GM19099 (cell line): ENCODE data around the gene OBI1.

Experiments used
- POLR2A ChIP-seq: IDR thresholded peaks from 3 replicates; pipeline ENCODE4 v1.6.1; 2011; ENCODE audit warnings: low read depth; ENCODE audit not compliant: insufficient read length; ENCODE audit errors: extremely low read depth

The OBI1 gene, protein sequence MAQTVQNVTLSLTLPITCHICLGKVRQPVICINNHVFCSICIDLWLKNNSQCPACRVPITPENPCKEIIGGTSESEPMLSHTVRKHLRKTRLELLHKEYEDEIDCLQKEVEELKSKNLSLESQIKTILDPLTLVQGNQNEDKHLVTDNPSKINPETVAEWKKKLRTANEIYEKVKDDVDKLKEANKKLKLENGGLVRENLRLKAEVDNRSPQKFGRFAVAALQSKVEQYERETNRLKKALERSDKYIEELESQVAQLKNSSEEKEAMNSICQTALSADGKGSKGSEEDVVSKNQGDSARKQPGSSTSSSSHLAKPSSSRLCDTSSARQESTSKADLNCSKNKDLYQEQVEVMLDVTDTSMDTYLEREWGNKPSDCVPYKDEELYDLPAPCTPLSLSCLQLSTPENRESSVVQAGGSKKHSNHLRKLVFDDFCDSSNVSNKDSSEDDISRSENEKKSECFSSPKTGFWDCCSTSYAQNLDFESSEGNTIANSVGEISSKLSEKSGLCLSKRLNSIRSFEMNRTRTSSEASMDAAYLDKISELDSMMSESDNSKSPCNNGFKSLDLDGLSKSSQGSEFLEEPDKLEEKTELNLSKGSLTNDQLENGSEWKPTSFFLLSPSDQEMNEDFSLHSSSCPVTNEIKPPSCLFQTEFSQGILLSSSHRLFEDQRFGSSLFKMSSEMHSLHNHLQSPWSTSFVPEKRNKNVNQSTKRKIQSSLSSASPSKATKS

DNA sequence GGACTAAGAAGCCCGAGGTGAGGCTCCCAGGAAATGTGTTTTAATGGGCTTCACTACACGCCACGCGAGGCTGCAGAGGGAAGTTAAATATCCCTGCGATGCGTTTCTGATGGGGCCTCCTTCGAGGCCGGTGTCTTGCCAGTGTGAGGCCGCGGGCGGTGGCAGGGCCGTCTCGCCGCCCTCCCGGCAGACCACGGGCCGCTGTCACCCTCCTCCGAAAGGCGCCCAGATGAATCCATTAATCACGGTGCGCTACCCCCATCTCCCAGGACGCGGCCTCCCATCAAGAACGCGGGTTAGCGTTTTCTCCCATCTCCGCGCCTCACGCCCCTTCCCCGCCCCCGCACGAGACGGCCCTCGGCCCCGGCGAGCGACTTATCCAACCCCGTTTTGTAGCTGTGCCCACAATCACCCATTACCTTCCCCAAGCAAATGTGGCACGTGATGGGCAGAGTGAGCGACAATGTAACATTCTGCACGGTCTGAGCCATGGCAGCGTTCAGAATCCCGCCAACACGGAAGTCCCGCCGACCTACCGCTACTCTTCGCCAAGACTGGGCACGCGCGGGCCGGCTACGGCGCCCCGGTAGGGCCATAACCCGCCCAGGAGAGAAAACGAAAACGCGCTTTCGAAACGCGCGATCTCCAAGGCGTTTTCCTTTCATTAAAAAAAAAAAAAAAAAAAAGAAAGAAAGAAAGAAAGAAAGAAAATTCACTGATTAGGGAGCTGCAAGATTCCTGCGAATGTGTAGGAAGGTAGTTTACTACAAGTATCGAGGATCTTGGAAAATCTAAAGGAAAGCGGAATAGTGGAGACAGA is at the start of gene OBI1:
Gene OBI1, minus strand, starts transcription at position 526 of the 820 bp plus-strand sequence. Its CDS starts 35 bp downstream, at position 491.
- TF ChIP-seq POLR2A = peak; percentile 85

DNA sequence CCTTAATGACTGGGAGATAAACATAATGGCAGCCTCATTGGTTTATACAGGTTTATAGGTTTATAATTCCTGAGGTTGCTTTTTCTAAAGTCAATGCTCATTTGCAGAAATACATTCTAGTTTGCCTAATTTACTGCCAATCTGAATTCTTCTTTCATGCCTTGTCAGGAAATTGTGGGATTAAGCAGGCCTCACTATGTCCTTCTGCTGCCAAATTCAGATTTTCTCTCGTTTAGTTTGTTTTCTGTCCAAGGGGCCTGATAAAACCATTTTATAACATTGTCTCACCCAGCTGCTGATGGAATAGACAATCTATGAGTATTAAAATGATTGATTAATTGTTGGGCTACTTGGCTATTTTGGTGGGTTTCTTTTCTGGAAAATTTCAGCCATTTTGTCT is 42.4 kb upstream of the OBI1 start:
- no peak for TF ChIP-seq POLR2A

DNA sequence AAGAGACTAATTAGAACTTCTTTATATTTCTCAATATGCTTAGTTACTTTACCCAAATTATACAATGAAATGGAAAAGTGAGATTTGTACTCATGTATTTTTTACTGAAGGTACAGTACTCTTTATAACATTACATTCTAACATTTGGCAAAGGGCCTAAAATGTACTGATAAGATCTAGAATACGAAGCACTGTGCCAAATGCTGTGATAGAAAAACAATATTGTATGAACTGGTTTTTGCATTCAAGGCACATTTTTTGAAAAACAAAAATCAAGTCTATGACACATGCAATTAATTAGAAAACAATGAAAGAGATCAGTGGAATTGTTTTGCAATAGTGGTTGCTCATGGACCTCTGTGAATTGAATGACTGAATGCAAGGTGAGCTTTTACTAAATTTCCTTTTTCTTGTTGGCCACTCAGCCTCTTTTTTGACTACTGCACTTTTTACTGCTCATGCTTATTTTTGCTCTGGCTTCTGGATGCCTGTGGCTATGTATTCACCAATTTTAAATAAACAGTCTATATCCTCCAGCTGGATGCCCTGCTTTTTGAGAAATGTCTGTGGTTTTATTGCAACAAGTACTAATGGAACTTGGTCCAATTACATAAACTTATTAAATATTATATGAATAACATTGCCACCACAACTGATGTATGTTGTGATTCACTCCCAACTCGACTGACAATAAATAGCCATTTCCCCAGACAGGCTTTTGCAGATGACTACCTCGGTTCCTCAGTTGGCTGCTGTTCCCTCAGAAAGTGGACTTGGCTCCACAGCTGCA is 41.4 kb upstream of the OBI1 start:
- TF ChIP-seq POLR2A = no peak

DNA sequence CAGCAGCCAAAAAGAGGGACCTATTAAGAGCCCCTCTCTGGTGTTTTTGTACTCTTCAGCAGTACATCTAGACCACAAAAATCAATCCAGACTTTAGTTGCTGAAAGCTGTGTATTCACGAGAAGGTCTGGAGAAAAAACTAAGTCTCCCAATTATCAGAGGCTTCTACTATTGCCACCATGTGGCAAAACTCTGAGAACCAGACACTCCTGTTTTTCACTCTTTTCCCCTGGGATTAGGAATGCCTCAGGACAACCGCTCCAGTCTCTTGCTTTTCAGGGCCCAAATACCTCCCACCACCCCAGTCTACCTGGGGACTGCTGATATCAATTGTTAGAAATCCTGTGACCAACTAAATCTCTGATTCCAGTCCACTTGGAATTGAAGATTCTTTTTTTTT is 30.1 kb upstream of the OBI1 start:
- no peak for TF ChIP-seq POLR2A

DNA sequence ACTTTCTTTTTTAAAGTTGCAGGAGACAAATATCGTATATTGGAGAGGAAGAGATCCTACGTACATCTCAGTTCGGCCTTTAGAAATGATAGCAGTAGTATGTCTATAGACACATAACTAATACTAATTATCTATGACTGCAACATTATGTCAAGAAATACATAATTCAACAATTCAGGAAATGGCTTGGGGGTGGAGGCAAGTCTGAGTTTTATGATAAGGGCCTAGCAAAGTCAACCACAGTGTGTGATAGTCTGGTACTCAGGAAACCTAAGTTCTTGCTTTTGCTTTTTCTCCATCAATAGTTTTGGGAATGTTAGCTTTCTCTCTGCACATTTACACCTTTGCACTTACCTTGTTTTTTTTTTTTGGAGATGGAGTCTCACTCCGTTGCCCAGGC is 27.5 kb upstream of the OBI1 start:
- no peak for TF ChIP-seq POLR2A

DNA sequence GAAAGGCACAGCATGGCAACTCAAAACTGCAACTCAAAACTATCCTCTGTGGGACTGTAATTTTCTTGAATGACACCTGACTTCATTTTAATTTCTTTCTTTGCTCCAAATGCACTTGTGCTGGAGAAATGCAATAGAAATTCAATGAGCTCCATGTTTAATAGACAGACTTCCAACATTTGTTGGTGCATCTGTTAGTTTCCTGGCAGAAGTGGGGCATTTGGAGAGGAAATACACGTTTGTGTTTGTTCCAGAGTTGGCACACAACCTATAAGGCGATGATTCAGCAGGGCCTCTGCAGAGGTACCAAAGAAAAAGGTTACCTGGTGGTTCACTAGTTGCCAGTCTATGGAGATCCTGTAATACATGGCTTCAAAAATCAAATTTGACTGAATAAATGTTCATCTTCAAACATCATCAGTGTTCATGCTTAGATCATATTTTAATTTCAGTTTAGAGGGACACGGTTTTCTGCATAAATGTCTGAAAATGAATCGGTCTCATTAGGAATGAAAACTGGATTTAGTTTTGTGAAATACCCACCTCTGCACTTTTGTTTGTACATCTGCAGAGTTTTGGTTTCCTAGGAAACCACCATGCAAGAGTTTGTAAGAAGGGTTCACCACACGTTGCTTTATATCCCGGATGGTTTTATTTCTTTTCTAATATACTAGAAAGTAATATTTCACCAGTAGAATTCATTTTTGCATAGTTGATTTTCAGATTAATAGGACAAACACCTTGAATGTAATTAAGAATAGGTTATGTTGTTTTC is 21.8 kb upstream of the OBI1 start:
- no peak for TF ChIP-seq POLR2A

GRCh38 chr13:78680115-78680561 is 21.2 kb upstream of the OBI1 start:
- no peak for TF ChIP-seq POLR2A

- TF ChIP-seq POLR2A = no peak
Observed at GRCh38 chr13:78679329-78679728, 20.4 kb upstream of the OBI1 start.

DNA sequence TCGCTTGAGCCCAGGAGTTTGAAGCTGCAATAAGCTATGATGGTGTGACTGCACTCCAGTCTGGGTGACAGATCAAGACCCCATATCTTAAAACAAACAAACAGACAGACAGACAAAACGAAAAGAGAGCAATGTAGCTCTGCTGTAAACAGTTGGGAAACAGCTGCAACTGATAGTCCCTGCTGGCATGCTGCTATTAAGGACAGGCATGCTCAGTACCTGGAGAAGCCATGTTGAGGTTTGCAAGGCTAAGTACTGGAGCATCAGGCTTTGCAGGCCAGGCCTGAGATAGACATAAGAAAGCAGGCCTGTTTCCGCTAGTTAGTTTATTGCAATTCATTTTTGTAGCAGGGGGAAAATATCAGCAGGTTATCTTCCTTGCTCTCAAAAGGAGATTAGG is 16.2 kb upstream of the OBI1 start:
- no peak for TF ChIP-seq POLR2A

GRCh38 chr13:78674638-78675037 is 15.7 kb upstream of the OBI1 start:
- TF ChIP-seq POLR2A = no peak

DNA sequence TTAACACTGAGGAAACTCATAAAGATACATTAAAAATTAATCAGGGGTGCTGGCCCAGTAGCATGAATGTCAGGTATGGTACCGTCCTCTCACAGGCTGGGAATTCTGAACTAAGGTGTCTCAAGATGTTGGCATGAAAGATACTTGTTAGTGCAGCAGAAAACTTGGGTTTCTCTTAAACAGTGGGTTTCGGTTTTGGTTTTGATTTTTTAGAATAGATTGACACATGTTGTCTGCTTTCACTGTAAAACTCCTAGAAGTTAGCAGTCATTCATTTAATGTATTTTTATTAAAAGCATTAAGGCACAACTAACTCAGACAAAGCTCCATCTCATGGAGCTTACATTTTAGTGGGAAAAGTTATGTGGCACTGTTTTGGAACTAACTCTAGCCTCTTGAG is 3.5 kb upstream of the OBI1 start:
- no peak for TF ChIP-seq POLR2A

DNA sequence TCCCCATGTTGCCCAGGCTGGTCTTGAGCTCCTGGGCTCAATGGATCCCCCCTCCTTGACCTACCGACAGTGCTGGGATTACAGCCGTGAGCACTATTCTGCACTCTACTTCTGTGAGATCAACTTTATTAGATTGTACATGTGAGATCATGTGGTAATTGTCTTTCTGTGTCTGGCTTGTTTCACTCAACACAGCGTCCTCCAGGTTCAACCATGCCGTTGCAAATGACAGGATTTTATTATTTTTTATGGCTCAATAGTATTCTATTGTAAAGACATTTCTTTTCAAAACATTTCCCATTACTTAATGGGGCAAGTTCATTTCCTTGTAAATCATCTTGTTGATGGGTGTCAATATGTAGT is 1.5 kb upstream of the OBI1 start:
- no peak for TF ChIP-seq POLR2A

GRCh38 chr13:78659732-78660494 is 958 bp upstream of the OBI1 start:
- TF ChIP-seq POLR2A = peak; percentile 13
